ENCODE data around the gene PLD2.

DNA sequence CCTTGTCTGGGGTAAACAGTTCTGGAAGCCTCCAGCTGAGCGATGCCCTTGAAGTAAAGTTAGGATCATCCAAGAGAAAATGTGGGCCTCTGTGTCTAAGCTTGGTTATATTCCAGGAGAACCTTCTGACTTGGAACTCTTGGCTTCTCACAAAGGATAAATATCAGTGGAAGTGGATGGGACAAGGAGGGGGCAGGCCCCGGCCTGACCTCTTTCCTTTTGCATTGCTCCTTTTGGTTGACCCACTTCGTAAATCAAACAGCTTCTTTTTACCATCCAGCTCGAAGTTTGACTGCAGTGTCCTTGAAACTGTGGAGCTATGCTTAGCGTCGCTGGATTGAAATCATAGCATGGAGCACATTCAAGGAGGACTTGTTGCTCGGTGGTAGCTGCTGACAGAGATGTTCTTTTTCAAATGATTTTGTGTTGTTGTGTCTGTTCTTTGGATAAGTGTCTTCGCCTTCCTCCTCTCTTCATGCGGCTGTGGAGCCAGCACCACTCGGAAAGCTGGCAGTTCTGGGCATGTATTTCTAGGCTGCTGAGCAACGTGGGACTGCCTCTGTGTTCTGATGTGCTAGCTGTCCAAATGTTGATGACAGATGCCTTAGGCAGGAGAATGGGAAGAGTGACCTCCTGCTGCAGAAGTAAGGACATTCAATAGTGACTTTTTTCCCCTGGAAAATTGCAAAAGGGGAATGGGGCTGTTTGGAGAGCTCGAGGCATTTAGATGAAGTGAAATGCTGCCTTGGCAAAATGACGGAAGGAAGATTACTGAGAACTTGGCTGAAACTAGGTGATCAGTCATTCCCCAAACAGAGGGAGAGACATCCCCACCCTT lies 30.7 kb downstream of the PLD2 start:
- TF ChIP-seq, protein P1, sequence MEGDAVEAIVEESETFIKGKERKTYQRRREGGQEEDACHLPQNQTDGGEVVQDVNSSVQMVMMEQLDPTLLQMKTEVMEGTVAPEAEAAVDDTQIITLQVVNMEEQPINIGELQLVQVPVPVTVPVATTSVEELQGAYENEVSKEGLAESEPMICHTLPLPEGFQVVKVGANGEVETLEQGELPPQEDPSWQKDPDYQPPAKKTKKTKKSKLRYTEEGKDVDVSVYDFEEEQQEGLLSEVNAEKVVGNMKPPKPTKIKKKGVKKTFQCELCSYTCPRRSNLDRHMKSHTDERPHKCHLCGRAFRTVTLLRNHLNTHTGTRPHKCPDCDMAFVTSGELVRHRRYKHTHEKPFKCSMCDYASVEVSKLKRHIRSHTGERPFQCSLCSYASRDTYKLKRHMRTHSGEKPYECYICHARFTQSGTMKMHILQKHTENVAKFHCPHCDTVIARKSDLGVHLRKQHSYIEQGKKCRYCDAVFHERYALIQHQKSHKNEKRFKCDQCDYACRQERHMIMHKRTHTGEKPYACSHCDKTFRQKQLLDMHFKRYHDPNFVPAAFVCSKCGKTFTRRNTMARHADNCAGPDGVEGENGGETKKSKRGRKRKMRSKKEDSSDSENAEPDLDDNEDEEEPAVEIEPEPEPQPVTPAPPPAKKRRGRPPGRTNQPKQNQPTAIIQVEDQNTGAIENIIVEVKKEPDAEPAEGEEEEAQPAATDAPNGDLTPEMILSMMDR (conservative IDR thresholded peaks at IDR 0.05; ENCODE audit: low read depth, low read length), result no peak
- no peak for TF ChIP-seq EZH2 (IDR thresholded peaks at IDR 0.05; ENCODE audit: low read length, unreplicated experiment)
